Activated T-cell treated with anti-CD3 and anti-CD28 coated beads, Interleukin-2, amount 50 U/mL, for 4 hours (primary cell): ENCODE measurements around the gene CHSY1. TPM values are rescaled to one million over a fixed set of nuclear protein-coding genes. Genes with fewer than 3 reads are reported as not detected.
"Not testable (repeated sequence)": the region's sequence is repeated elsewhere in the genome, so short reads cannot be mapped to it uniquely, and the experiment has no call there.

ENCODE experiments used
- ATAC-seq, 2 donors: fragments of 200-7000 bp; cut with Tn5 transposase; one replicate each; pipeline ENCODE4 v1.10.0; 2021
- DNase-seq: peaks from one replicate; pipeline ENCODE4 v3.0.0-alpha.2; 2020
- H3K27me3 Mint-ChIP-seq: one replicate; pipeline ENCODE4 v1.8.0; 2021; ENCODE audit warnings: low read depth, mixed read lengths
- H3K36me3 Mint-ChIP-seq: one replicate; pipeline ENCODE4 v1.8.0; 2022; ENCODE audit warnings: mixed read lengths; ENCODE audit not compliant: insufficient read depth
- H3K4me1 Mint-ChIP-seq: one replicate; pipeline ENCODE4 v1.8.0; 2021; ENCODE audit warnings: low read depth, mixed read lengths
- H3K4me3 Mint-ChIP-seq: one replicate; pipeline ENCODE4 v1.8.0; 2021; ENCODE audit warnings: mild to moderate bottlenecking, moderate library complexity, mixed read lengths
- H3K9me3 Mint-ChIP-seq: one replicate; pipeline ENCODE4 v1.8.0; 2021; ENCODE audit warnings: mixed read lengths
- total RNA-seq, 3 donors: library from RNA; stranded (reverse); gene quantifications; one replicate each; pipeline ENCODE4 v1.2.1, GENCODE V29; 2021

CHSY1 gene, protein sequence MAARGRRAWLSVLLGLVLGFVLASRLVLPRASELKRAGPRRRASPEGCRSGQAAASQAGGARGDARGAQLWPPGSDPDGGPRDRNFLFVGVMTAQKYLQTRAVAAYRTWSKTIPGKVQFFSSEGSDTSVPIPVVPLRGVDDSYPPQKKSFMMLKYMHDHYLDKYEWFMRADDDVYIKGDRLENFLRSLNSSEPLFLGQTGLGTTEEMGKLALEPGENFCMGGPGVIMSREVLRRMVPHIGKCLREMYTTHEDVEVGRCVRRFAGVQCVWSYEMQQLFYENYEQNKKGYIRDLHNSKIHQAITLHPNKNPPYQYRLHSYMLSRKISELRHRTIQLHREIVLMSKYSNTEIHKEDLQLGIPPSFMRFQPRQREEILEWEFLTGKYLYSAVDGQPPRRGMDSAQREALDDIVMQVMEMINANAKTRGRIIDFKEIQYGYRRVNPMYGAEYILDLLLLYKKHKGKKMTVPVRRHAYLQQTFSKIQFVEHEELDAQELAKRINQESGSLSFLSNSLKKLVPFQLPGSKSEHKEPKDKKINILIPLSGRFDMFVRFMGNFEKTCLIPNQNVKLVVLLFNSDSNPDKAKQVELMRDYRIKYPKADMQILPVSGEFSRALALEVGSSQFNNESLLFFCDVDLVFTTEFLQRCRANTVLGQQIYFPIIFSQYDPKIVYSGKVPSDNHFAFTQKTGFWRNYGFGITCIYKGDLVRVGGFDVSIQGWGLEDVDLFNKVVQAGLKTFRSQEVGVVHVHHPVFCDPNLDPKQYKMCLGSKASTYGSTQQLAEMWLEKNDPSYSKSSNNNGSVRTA
- 10 to 100 TPM; 79.7 to 94.4 (median 88.0) TPM for total RNA-seq

GRCh38 chr15:101251830-101252820, at the start of gene CHSY1:
Gene CHSY1, minus strand, starts transcription at chr15:101252048. Its CDS starts 592 bp downstream, at chr15:101251456.
- no peaks in the 10 kb centered on the region for H3K9me3 Mint-ChIP-seq
- peak within 1 kb of the TSS; percentile 90 for H3K4me3 Mint-ChIP-seq
- peak; percentile 69 to 73 for ATAC-seq
- DNase-seq = peak; percentile 81
- peaks cover 22% of the 10 kb centered on the region for H3K36me3 Mint-ChIP-seq
- H3K4me1 Mint-ChIP-seq = peaks cover 56% of the 10 kb centered on the region
- no peaks in the 10 kb centered on the region for H3K27me3 Mint-ChIP-seq

- Mint-ChIP-seq H3K4me1 (peaks cover 23% of the 10 kb centered on the region), H3K4me3 (peak overlapping the region; percentile 97), H3K27me3 (no peaks in the 10 kb centered on the region), H3K9me3 (no peaks in the 10 kb centered on the region), H3K36me3 (peaks cover 20% of the 10 kb centered on the region)
- DNase-seq = no peak
- no peak for ATAC-seq
Measured at GRCh38 chr15:101296418-101297405, 44.9 kb upstream of the CHSY1 start.

GRCh38 chr15:101295607-101296161, 43.8 kb upstream of the CHSY1 start:
- Mint-ChIP-seq H3K4me1 (peaks cover 27% of the 10 kb centered on the region), H3K9me3 (no peaks in the 10 kb centered on the region), H3K36me3 (peaks cover 23% of the 10 kb centered on the region), H3K4me3 (peak overlapping the region; percentile 97), H3K27me3 (no peaks in the 10 kb centered on the region)
- ATAC-seq (no peak), DNase-seq (no peak)

DNA sequence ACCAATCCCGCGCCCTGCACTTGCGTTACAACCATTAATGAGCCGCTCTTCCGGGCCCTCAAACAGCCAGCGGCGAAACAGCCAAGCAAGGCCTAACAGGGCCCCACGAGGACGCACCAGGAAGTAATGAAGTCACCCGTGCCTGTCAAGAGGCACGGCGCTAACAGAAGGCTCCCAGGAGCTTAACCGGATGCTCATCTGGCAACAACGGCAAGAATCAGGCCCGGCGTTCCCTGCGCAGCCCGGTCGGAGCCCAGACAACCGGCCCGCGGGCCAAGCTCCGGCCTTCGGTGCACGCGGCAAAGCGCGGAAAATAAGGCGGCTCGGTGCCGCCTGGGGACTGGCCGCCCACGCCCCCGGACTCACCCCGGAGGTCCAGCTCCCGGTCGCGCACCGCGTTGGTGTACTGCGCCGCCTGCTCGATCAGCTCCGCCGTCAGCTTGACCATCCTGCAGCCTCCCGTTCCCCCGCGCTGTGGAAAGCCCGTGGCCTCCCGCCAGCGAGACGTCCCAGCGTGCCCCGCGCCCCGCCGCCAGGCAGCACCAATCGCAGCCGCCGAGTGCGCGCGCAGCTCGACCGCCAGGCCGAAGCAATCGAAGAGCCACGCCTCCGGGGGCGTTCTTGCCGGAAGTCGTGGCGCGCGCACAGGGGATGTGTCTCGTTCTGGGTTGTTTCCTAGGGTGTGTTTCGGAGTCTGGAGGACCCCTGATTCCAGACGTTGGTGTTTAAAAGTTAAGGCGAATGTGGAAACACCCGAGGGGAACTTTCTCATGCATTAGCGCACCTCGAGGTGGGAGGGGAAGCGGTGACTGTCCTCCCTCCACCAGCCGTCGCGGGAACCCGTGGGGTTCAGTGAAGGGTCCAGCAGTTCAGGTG, 43.1 kb upstream of the CHSY1 start, which contains the start of gene SNRPA1:
SNRPA1 (minus strand) TSS at position 518 of the 876 bp plus-strand sequence; CDS start at position 448, 70 bp downstream.
- H3K36me3 Mint-ChIP-seq = peaks cover 28% of the 10 kb centered on the region
- peaks cover 34% of the 10 kb centered on the region for H3K4me1 Mint-ChIP-seq
- H3K27me3 Mint-ChIP-seq = no peaks in the 10 kb centered on the region
- peak; percentile 98 for DNase-seq
- peak within 1 kb of the TSS; percentile 97 for H3K4me3 Mint-ChIP-seq
- no peaks in the 10 kb centered on the region for H3K9me3 Mint-ChIP-seq
- peak; percentile 88 for ATAC-seq

DNA sequence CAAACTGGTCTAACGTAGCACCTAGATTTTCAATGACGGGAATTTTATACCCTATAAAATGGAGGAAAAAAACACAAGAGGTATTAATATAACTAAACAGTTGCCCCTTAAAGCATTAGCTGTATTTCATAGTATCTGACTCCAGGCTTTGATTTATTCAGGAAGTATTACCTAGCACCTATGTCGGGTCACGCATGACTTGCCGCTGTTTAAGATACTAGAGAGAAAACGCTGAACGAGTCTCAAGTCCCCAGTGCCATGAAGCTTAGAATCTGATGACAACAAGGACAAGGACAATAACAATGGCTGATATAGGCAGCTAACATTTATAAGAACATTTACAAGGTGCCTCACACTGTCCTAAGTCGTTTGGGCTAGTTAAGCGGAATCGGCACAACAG, 41.3 kb upstream of the CHSY1 start:
- Mint-ChIP-seq H3K4me1 (peaks cover 46% of the 10 kb centered on the region), H3K27me3 (no peaks in the 10 kb centered on the region), H3K9me3 (no peaks in the 10 kb centered on the region), H3K36me3 (peaks cover 37% of the 10 kb centered on the region), H3K4me3 (peak overlapping the region; percentile 97)
- ATAC-seq = no peak
- DNase-seq = no peak

DNA sequence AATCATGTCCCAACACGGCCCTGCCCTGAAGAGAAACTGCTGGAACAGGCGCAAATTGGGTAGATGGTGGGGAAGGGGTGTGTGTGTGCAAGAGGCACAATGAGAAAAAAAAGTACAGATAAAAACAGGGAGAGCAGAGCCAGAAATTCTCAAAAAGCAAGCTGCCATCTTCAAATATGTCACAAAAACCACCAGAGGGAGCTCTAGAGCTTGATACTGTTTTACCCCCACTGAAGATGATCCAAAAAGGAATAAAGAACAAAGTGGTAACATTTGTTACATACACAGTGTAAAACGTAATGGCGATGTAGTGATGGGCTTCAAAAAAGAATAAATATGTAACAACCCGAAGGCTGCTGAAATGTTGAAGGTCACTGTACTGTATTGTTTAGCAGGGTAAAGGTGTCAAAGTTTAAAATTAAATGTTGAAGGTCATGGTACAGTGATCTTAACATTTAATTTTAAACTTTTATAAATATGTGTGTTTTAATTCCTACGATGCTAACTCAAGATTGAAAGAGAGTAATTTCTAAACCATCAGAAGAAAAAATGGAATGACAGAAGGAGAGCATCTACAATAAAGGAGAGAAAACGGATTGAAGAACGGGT, 37.2 kb upstream of the CHSY1 start:
- peaks cover 62% of the 10 kb centered on the region for H3K36me3 Mint-ChIP-seq
- H3K4me1 Mint-ChIP-seq = peaks cover 46% of the 10 kb centered on the region
- no peak for DNase-seq

DNA sequence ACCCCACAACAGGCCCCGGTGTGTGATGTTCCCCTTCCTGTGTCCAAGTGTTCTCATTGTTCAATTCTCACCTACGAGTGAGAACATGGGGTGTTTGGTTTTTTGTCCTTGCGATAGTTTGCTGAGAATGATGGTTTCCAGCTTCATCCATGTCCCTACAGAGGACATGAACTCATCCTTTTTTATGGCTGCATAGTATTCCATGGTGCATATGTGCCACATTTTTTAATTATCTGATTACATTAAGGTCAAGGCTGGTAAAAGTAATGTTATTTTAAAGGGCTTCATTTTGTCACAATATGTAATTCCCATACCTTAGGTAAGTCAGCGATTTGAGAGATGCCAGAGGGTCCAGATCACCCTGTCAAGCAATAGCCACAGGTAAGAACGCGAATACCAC, 35.5 kb upstream of the CHSY1 start:
- ATAC-seq = not testable (repeated sequence)

More for the DNA sequence above, 37.2 kb upstream of the CHSY1 start:
- H3K4me3 Mint-ChIP-seq = no peak overlapping the region
- H3K9me3 Mint-ChIP-seq = no peaks in the 10 kb centered on the region
- peak; percentile 47 to 57 for ATAC-seq
- no peaks in the 10 kb centered on the region for H3K27me3 Mint-ChIP-seq

DNA sequence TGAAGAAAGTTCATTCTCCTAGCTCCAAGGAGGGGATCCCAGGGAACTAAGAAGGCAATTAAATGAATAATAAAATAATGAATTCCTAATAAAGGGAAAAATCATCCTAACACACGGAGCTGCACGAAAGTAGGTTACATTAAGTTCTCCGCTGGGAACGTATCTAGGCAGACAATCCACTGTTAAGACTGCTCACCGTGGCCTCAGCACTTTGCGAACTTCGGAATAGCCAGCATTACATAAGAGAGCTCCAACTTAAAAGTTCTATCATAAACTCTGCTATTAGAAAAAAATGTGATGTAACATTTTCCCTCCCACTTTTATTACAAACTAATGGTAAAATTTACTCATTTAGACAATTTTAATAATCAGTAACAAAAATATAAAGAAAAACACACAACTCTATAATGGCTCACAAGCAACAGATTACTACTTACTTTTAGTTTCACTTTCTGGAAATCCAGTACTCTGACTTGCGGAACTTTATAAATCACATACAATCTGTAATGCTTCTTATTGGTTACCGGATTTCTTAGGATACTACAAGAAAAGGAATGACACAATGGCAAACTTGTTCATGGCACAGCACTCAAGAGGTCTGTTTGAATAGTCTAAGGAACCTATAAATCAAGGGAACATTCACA, 34.7 kb upstream of the CHSY1 start:
- Mint-ChIP-seq H3K36me3 (peaks cover 59% of the 10 kb centered on the region), H3K4me1 (peaks cover 28% of the 10 kb centered on the region), H3K4me3 (no peak overlapping the region), H3K27me3 (no peaks in the 10 kb centered on the region), H3K9me3 (no peaks in the 10 kb centered on the region)
- DNase-seq = no peak
- ATAC-seq = no peak

More for the DNA sequence above, 35.5 kb upstream of the CHSY1 start:
- not testable (repeated sequence) for H3K9me3 Mint-ChIP-seq, H3K27me3 Mint-ChIP-seq, H3K4me3 Mint-ChIP-seq, DNase-seq
- peaks cover 58% of the 10 kb centered on the region for H3K36me3 Mint-ChIP-seq
- H3K4me1 Mint-ChIP-seq = peaks cover 35% of the 10 kb centered on the region

GRCh38 chr15:101283931-101284330, 32.1 kb upstream of the CHSY1 start:
- no peak overlapping the region for H3K4me3 Mint-ChIP-seq
- no peaks in the 10 kb centered on the region for H3K27me3 Mint-ChIP-seq
- H3K36me3 Mint-ChIP-seq = peaks cover 54% of the 10 kb centered on the region
- DNase-seq (no peak), ATAC-seq (no peak)
- H3K4me1 Mint-ChIP-seq = peaks cover 13% of the 10 kb centered on the region
- no peaks in the 10 kb centered on the region for H3K9me3 Mint-ChIP-seq

GRCh38 chr15:101280007-101280406, 28.2 kb upstream of the CHSY1 start:
- no peaks in the 10 kb centered on the region for H3K9me3 Mint-ChIP-seq
- H3K36me3 Mint-ChIP-seq = peaks cover 29% of the 10 kb centered on the region
- peaks cover 24% of the 10 kb centered on the region for H3K4me1 Mint-ChIP-seq
- no peak for DNase-seq
- no peak overlapping the region for H3K4me3 Mint-ChIP-seq
- no peak for ATAC-seq
- H3K27me3 Mint-ChIP-seq = no peaks in the 10 kb centered on the region

DNA sequence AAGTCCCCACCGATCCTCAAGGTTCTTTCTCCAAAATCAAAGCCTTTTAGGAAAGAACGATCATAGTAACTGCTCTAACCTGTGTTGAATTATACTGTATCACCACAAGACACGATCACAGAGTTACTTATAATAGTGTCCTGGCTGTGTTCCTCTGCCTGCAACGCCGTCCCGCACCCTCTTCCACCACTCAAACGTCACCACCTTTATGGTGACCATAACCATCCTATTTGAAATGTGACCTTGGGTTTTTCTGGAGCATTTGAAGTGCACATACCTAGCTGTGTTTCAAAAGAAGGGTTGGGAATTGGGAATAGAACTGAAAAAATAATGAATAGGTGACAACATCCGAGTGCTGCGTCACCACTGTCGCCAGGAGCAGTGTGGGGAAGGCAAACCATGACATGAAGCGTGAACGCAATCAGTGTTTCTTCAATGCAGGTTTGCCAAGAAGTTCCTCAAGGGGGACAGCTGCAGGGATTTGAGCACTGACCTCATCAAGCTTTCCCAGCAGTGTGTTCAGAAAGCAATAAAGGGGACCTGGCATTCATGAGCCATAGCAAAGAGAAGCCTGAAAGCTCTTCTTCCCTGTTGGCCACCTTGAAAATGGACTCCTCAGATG, 26.2 kb upstream of the CHSY1 start:
- DNase-seq (no peak), ATAC-seq (no peak)
- Mint-ChIP-seq H3K4me3 (peak overlapping the region; percentile 86), H3K9me3 (no peaks in the 10 kb centered on the region), H3K36me3 (peaks cover 38% of the 10 kb centered on the region), H3K4me1 (peaks cover 33% of the 10 kb centered on the region), H3K27me3 (no peaks in the 10 kb centered on the region)
